Measurements from ENCODE around the gene HBA2. TPM values are rescaled to one million over a fixed set of nuclear protein-coding genes. Genes with fewer than 3 reads are reported as not detected.

HBA2 gene
- total and polyA plus RNA-seq, 9 of the 15 experiments (the other 6 are each of a cell fraction or from before 2014, with no cell fraction given), result 40.4 to 853 (median 286) TPM

DNA sequence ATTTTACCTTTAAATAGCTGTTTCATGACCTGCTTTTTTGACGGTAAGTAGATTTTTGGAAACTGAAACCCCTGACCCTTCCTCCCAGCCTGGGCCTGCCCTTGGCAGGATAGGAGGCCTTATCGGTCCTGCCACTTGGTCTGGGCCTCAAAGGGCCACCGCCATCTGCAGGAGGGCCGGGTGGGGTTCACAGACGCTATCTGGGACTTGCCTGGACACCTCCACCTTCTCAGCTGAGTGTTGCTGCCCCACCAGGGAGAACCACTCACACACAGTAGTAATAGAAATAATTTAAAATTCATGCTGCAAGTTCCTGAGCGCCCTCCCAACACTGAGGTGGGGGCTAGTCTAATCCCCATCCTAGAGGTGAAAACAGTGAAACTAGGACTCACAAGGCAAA, 29.6 kb upstream of the HBA2 start (continued):
- TF ChIP-seq, protein P1, sequence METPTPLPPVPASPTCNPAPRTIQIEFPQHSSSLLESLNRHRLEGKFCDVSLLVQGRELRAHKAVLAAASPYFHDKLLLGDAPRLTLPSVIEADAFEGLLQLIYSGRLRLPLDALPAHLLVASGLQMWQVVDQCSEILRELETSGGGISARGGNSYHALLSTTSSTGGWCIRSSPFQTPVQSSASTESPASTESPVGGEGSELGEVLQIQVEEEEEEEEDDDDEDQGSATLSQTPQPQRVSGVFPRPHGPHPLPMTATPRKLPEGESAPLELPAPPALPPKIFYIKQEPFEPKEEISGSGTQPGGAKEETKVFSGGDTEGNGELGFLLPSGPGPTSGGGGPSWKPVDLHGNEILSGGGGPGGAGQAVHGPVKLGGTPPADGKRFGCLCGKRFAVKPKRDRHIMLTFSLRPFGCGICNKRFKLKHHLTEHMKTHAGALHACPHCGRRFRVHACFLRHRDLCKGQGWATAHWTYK (CRISPR knock-in tag; IDR thresholded peaks at IDR 0.05), result no peak
- TF ChIP-seq, protein P2, sequence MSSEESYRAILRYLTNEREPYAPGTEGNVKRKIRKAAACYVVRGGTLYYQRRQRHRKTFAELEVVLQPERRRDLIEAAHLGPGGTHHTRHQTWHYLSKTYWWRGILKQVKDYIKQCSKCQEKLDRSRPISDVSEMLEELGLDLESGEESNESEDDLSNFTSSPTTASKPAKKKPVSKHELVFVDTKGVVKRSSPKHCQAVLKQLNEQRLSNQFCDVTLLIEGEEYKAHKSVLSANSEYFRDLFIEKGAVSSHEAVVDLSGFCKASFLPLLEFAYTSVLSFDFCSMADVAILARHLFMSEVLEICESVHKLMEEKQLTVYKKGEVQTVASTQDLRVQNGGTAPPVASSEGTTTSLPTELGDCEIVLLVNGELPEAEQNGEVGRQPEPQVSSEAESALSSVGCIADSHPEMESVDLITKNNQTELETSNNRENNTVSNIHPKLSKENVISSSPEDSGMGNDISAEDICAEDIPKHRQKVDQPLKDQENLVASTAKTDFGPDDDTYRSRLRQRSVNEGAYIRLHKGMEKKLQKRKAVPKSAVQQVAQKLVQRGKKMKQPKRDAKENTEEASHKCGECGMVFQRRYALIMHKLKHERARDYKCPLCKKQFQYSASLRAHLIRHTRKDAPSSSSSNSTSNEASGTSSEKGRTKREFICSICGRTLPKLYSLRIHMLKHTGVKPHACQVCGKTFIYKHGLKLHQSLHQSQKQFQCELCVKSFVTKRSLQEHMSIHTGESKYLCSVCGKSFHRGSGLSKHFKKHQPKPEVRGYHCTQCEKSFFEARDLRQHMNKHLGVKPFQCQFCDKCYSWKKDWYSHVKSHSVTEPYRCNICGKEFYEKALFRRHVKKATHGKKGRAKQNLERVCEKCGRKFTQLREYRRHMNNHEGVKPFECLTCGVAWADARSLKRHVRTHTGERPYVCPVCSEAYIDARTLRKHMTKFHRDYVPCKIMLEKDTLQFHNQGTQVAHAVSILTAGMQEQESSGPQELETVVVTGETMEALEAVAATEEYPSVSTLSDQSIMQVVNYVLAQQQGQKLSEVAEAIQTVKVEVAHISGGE (CRISPR knock-in tag; IDR thresholded peaks at IDR 0.05), result peak in 1 of 3 experiments; percentile 74; a peak in 2 of 6 replicates
- TF ChIP-seq MECOM (CRISPR knock-in tag; IDR thresholded peaks at IDR 0.05) (no peak; the same call in 1 of the 2 replicates), ETS2 (tag; IDR thresholded peaks at IDR 0.05; ENCODE audit: borderline replicate concordance, poor library complexity, severe bottlenecking) (no peak), ELF2 (CRISPR knock-in tag; IDR thresholded peaks at IDR 0.05) (no peak), ZC3H4 (CRISPR knock-in tag; IDR thresholded peaks at IDR 0.05; ENCODE audit: borderline replicate concordance) (no peak), ZNF75A (CRISPR knock-in tag; IDR thresholded peaks at IDR 0.05) (no peak), ZNF23 (CRISPR knock-in tag; IDR thresholded peaks at IDR 0.05) (no peak), GTF2F1 (IDR thresholded peaks at IDR 0.05; ENCODE audit: low read depth, low read length) (no peak), ZNF696 (CRISPR knock-in tag; conservative IDR thresholded peaks at IDR 0.05) (no peak), ATF1 (CRISPR knock-in tag; IDR thresholded peaks at IDR 0.05) (no peak), ATF1 (tag; IDR thresholded peaks at IDR 0.05) (no peak), TSC22D4 (tag; IDR thresholded peaks at IDR 0.05) (no peak), ZNF143 (CRISPR knock-in tag; IDR thresholded peaks at IDR 0.05) (no peak)
- TF ChIP-seq, protein P3, sequence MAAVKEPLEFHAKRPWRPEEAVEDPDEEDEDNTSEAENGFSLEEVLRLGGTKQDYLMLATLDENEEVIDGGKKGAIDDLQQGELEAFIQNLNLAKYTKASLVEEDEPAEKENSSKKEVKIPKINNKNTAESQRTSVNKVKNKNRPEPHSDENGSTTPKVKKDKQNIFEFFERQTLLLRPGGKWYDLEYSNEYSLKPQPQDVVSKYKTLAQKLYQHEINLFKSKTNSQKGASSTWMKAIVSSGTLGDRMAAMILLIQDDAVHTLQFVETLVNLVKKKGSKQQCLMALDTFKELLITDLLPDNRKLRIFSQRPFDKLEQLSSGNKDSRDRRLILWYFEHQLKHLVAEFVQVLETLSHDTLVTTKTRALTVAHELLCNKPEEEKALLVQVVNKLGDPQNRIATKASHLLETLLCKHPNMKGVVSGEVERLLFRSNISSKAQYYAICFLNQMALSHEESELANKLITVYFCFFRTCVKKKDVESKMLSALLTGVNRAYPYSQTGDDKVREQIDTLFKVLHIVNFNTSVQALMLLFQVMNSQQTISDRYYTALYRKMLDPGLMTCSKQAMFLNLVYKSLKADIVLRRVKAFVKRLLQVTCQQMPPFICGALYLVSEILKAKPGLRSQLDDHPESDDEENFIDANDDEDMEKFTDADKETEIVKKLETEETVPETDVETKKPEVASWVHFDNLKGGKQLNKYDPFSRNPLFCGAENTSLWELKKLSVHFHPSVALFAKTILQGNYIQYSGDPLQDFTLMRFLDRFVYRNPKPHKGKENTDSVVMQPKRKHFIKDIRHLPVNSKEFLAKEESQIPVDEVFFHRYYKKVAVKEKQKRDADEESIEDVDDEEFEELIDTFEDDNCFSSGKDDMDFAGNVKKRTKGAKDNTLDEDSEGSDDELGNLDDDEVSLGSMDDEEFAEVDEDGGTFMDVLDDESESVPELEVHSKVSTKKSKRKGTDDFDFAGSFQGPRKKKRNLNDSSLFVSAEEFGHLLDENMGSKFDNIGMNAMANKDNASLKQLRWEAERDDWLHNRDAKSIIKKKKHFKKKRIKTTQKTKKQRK (IDR thresholded peaks at IDR 0.05; ENCODE audit: borderline replicate concordance, low read depth, low read length), result no peak
- TF ChIP-seq, protein P4, sequence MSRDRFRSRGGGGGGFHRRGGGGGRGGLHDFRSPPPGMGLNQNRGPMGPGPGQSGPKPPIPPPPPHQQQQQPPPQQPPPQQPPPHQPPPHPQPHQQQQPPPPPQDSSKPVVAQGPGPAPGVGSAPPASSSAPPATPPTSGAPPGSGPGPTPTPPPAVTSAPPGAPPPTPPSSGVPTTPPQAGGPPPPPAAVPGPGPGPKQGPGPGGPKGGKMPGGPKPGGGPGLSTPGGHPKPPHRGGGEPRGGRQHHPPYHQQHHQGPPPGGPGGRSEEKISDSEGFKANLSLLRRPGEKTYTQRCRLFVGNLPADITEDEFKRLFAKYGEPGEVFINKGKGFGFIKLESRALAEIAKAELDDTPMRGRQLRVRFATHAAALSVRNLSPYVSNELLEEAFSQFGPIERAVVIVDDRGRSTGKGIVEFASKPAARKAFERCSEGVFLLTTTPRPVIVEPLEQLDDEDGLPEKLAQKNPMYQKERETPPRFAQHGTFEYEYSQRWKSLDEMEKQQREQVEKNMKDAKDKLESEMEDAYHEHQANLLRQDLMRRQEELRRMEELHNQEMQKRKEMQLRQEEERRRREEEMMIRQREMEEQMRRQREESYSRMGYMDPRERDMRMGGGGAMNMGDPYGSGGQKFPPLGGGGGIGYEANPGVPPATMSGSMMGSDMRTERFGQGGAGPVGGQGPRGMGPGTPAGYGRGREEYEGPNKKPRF (IDR thresholded peaks at IDR 0.05; ENCODE audit: low read depth, low read length), result no peak
- TF ChIP-seq, protein P5, sequence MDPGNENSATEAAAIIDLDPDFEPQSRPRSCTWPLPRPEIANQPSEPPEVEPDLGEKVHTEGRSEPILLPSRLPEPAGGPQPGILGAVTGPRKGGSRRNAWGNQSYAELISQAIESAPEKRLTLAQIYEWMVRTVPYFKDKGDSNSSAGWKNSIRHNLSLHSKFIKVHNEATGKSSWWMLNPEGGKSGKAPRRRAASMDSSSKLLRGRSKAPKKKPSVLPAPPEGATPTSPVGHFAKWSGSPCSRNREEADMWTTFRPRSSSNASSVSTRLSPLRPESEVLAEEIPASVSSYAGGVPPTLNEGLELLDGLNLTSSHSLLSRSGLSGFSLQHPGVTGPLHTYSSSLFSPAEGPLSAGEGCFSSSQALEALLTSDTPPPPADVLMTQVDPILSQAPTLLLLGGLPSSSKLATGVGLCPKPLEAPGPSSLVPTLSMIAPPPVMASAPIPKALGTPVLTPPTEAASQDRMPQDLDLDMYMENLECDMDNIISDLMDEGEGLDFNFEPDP (CRISPR knock-in tag; IDR thresholded peaks at IDR 0.05), result no peak
